DMS53 treated with DMSO at 0.1 percent for 48 hours (cell line): ENCODE measurements around the gene MAP4K1.
"Not testable (repeated sequence)": the region's sequence is repeated elsewhere in the genome, so short reads cannot be mapped to it uniquely, and the experiment has no call there.

Experiments
- DNase-seq: peaks from one replicate; lab custom pipeline; 2025; ENCODE audit not compliant: unreplicated experiment; lab: John Stamatoyannopoulos, UW

Gene MAP4K1

DNA sequence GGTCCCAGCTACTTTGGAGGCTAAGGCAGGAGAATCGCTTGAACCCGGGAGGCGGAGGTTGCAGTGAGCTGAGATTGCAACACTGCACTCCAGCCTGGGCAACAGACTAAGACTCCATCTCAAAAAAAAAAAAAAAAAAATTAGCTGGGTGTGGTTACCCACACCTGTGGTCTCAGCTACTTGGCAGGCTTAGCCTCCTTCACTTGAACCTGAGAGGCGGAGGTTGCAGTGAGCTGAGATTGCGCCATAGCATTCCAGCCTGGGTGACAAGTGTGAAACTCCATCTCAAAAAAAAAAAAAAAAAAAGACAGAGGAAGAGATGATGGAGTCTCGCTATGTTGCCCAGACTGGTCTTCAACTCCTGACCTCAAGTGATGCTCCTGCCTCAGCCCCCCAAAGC is 38.4 kb downstream of the MAP4K1 start:
- not testable (repeated sequence) for DNase-seq

DNA sequence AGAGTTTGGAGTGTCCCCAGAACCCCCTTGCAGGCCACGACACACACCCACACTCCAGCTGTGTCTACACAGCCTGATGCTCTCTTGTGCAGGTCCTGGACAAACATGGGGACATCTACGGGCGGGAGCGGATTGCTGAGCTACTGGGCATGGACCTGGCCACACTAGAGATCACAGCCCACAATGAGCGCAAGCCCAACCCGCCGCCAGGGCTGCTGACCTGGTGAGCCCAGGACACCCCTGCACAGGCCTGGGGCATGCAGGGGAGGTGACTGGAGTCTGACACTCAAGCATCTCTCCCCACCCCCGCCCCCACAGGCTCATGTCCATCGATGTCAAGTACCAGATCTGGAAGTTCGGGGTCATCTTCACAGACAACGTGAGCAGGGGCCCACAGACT is 39.9 kb downstream of the MAP4K1 start:
- DNase-seq = no peak

DNA sequence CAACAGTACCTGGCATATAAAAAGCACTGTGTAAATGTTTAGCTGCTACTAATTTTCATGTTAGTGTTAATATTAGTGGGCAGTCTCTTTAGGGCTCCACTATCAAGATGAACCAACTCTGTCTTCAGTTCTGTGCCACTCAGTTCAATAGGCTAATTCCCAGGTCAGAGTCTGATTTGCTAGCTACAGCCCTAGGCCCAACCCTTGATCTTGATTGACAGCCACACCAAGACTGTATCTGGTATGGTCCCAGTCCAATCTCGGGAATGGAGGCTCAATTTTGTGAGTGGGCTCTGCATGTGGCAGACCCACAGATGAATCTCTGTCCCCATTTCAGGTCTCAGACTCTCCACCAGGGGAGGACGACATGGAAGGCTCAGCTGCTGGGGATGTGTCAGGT is 46.1 kb downstream of the MAP4K1 start:
- no peak for DNase-seq

DNA sequence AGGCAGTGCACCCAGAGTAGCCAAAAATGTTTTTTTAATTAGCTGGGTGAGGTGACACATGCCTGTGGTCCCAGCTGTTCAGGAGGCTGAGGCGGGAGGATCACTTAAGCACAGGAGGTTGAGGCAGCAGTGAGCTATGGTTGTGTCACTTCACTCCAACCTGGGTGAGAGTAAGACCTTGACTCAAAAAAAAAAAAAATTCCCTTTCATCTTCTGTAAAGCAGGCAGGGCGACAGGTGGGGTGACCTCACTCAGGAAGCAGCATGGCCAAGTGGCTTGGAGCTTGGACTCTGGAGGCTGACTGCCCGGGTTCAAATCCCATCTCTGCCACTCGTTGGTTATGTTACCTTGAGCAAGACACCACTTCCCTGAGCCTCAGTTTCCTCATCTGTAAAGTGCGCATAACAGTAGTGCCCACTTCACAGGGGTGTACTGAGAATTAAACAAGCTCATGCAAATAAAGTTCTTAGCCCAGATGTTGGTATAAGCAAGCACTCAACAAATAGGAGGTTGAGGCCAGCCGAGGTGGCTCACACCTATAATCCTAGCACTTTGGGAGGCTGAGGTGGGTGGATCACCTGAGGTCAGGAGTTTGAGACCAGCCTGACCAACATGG is 48.3 kb downstream of the MAP4K1 start:
- no peak for DNase-seq

DNA sequence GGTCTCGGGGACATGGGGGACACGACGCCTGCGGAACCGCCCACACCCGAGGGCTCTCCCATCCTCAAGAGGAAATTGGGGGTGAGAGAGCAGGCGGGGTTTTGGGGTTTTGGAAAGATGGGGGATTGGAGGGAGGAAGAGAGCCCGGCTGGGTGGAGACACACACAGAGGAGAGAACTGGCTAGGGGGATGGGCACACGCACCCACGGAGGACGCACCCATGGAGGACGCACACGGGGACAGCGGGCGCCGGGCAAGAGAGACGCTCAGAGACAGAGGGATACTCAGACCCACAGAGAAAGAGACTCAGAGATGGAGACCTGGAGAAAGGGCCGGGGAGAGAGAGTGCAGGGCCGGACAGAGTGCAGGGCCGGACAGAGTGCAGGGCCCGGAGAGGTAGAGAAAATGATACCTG is 52.1 kb downstream of the MAP4K1 start:
- no peak for DNase-seq

DNA sequence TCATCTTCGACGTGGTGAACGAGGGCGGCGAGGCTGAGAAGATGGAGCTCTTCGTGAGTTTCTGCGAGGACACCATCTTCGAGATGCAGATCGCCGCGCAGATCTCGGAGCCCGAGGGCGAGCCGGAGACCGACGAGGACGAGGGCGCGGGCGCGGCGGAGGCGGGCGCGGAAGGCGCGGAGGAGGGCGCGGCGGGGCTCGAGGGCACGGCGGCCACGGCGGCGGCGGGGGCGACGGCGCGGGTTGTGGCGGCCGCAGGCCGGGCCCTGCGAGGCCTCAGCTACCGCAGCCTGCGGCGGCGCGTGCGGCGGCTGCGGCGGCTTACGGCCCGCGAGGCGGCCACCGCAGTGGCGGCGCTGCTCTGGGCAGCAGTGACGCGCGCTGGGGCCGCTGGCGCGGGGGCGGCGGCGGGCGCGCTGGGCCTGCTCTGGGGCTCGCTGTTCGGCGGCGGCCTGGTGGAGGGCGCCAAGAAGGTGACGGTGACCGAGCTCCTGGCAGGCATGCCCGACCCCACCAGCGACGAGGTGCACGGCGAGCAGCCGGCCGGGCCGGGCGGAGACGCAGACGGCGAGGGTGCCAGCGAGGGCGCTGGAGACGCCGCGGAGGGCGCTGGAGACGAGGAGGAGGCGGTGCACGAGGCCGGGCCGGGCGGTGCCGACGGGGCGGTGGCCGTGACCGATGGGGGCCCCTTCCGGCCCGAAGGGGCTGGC is 52.6 kb downstream of the MAP4K1 start:
- DNase-seq = no peak

DNA sequence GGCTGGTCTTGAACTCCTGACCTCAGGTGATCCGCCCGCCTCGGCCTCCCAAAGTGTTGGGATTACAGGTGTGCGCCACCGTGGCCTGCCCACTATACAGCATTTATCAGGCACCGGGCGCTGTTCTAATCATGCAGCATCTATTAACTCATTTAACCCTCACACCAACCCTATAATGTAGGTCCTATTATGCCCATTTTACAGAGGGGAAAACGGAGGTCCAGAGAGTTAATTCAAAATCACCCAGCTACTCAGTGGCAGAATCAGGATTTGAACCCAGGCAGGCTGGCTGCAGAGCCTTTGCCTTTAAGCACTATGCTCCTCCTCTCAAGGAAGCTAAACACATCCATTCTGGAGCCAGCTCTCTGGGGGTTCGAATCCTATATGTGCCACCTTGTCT is 54.3 kb downstream of the MAP4K1 start:
- DNase-seq = no peak

DNA sequence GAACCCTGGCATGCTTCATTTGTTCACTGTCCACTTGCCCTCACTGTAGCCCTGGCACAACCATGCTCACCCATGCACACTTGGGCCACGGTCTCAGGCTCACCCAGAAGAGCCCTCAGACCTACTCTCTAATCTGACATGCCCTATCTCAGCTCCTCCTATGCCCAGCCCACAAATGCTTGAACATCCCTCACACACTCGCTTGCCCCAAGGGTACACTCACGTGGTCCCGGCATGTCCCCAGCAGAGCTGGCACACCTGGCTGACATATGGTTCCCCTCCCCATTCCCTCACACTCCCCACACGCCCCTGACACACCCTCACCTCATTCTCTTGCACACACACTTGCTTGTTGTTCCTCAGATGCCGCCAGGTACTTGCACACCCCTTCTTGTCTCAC is 55.7 kb downstream of the MAP4K1 start:
- no peak for DNase-seq

DNA sequence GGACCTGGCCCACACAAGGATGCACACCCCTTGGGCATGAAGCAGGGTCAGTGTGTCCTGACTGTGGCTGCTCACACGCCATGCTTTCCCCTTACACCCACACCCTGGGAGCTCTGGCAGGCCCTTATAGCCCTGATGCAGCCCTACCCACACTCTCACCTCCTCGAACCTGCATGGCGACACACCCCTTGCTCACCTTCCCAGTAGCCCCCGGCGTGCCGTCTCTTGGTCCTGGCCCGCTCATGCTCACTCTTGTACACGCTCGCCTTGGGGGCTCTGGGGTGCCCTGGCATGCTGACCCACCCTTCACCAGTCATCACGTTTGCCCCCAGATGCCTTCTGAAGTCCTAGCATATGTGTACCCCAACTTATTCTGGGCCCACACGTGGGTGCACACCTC is 56.1 kb downstream of the MAP4K1 start:
- DNase-seq = no peak

DNA sequence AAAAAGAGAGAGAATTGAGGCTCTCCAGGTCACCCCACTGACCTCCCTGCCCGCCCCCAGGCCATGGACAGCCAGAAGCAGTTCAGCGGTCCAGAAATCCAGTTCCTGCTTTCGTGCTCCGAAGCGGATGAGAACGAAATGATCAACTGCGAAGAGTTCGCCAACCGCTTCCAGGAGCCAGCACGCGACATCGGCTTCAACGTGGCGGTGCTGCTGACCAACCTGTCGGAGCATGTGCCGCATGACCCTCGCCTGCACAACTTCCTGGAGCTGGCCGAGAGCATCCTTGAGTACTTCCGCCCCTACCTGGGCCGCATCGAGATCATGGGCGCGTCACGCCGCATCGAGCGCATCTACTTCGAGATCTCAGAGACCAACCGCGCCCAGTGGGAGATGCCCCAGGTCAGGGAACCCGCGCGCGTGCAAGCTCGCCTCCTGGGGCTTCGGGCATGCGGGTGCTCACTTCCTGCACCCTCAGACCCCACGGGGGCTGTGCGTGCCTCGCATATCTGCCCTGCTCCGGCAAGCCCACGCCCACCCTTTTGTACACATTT is 56.6 kb downstream of the MAP4K1 start:
- no peak for DNase-seq

DNA sequence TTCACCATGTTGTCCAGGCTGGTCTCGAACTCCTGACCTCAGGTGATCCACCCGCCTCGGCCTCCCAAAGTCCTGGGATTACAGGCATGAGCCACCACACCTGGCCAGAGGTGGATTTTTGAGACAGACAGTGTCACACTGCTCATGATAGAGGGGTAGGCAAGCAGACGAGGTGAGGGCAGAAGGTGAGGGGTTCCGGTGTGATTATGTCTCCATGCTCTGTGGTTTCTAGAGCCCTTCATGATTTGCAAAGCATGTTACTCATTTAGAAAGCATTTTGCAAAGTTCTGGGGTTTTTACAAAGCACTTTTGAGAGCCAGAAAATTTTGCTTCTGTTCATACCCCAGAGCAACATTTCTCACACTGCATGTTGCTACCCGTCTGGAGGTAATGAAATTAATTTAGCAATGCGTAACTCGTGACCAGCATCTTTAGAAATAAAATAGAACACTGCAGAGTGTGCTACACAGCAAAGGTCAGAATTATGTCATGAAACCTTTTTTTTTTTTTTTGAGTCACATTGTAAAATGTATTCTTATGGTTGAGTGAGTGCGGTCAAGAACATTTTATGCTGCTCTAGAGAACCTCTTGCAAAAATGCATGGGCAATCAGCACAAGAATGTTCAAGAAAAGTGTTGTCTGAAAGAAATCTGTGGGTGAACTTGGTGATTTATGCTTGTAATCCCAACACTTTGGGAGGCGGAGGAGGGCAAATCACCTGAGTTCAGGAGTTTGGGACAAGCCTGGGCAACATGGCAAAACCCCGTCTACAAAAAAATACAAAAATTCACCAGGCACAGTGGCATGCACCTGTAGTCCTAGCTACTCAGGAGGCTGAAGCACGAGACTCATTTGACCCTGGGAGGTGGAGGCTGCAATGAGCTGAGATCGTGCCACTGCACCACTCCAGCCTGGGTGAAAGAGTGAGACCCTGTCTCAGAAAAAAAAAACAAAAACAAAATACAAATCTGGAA is 58.0 kb downstream of the MAP4K1 start:
- DNase-seq = no peak

DNA sequence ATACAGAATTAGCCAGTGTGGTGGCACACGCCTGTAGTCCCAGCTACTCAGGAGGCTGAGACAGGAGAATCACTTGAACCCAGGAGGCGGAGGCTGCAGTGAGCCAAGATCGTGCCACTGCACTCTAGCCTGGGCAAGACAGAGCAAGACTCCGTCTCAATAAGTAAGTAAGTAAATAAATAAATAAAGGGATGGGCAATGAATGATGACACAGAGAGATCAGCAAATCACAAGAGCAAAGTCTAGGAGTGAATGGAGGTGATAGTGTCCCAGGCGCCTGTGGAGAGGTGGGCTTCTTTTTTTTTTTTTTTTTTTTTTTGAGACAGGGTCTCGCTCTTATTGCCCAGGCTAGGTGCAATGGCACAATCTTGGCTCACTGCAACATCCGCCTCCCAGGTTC is 58.8 kb downstream of the MAP4K1 start:
- not testable (repeated sequence) for DNase-seq

DNA sequence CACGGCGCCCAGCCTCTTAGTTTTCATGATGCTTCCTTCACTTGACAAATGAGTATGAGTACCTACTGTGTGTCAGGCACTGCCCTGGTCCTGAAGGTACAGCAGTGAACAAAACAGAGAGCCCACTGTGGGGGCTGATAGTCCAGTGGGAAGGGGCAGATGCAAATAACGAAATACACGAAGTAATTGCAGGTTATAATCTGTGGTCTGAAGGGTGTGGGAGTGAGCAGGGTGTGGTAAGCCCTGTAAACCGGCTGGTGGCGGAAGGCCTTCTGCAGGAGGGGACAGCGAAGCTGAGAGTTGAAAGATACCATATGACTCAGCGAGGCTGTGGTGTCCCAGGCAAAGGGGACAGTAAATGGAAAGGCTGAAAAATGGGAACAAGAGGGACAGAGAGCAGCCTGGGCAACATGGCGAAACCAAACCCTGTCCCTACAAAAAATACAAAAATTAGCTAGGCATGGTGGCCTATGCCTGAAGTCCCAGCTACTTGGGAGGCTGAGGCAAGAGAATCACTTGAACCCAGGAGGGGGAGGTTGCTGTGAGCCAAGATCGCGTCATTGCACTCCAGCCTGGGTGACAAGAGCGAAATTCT is 60.5 kb downstream of the MAP4K1 start:
- DNase-seq = no peak

DNA sequence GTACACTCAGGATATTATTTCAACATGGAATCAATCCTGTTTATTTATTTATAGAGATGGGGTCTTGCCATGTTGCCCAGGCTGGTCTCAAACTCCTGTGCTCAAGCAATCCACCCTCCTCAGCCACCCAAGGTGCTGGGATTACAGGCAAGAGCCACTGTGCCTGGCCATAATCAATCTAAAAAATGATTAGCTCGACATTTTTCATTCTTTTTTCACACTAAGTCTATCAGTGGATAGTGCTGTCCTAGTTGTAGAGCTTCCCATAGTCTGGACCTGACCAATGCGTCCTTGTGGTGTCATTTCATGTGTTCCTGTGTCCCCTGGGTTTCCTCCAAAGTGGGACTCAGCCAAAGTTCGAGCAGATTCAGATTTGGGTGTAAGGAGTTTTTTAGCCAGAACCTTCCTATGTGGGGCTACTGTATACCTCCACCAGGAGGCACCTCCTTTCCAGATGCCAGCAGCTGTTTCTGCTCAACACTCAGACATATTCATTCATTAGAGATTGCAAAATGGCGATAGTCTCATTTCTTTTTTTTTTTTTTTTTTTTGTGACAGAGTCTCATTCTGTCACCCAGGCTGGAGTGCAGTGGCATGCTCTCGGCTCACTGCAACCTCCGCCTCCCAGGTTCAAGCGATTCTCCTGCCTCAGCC is 61.1 kb downstream of the MAP4K1 start:
- DNase-seq = no peak

DNA sequence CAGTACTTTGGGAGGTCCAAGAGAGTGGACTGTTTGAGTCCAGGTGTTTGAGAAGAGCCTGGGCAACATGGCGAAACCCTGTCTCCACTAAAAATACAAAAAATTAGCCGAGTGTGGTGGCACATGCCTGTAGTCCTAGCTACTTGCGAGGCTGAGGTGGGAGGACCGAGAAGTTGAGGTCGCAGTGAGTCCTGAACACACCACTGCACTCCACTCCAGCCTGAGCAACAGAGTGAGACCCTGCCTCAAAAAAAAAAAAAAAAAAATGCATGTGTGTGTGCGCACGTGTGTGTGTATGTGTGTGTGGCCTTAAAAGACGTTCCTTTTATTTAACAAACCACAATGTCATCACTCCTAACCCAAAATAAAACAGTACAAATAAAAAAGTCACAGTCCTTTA is 62.6 kb downstream of the MAP4K1 start:
- no peak for DNase-seq

DNA sequence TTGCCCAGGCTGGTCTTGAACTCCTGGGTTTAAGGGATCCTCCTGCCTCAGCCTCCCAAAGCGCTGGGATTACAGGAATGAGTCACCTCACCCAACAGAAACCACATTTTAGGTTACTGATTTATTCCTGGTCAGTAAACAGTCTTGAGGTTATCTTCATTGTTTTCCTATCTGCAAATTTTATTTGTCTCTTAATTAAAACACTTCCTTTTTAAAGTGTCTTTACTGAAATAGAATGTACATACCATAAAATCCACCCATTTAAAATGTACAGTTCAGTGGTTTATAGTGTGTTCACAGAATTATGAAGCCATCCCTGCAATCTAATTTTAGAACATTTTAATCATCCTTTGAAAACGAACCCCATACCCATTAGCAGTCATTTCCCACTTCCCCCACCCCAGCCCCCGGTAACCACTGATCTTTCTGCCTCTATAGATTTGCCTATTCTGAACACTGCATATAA is 63.0 kb downstream of the MAP4K1 start:
- DNase-seq = no peak

DNA sequence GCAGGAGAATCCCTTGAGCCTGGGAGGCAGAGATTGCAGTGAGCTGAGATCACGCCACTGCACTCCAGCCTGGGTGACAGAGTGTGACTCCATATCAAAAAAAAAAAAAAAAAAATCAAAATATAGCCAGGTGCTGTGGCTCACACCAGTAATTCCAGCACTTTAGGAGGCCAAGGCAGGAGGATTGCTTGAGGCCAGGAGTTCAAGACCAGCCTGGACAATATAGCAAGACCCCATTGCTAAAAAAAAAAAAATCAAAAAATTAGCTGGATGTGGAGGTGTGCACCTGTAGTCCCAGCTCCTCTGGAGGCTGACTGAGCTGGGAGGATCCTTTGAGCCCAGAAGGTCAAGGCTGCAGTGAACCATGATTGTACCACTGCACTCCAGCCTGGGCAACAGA is 64.5 kb downstream of the MAP4K1 start:
- not testable (repeated sequence) for DNase-seq

DNA sequence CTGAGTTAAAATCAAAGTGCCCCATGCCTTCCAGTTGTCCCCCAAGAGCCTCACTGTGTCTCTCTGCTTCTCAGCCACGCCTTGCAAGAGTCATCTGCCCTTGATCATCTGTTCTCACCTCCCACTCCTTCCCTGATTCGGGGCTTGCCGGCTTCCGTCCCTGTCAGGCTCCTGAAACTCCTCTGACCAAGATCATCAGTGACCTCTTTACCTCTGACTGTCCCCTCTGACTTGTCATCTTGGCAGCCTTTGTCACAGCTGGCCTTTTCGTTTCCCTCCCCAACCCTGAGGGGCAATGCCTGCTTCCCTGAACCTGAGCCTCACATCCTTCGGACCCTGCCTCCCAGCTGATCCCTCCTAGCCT is 66.3 kb downstream of the MAP4K1 start:
- no peak for DNase-seq

DNA sequence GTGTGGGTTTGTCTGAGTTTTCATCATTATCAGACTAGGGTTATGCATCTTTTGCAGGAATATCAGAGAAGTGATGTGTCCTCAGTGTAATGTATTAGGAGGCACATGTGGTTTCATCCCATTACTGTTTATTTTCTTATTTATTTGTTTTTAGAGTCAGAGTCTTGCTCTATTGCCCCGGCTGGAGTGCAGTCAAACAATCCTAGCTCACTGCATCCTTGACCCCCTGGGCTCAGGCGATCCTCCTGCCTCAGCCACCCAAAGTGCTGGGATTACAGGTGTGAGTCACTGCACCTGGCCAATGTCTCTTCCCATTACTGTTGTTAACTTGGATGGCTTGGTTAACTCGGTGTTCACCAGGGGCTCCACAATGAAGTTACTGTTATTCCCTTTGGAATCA is 67.4 kb downstream of the MAP4K1 start:
- no peak for DNase-seq

DNA sequence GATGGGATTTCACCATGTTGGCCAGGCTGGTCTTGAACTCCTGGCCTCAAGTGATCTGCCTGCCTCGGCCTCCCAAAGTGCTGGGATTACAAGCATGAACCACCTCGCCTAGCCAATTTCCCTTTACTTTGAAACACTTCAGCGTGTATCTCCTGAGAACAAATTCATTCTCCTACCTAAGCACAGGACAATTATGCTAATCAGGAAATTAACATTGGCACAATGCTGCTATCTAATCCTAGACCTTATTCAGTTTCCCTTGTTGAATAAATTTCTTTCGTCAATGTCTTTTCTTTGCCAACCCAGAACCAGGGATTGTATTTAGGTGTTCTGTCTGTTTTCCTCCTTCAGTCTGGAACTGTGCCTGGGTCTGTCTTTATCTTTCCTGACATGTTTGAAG is 67.8 kb downstream of the MAP4K1 start:
- DNase-seq = no peak

DNA sequence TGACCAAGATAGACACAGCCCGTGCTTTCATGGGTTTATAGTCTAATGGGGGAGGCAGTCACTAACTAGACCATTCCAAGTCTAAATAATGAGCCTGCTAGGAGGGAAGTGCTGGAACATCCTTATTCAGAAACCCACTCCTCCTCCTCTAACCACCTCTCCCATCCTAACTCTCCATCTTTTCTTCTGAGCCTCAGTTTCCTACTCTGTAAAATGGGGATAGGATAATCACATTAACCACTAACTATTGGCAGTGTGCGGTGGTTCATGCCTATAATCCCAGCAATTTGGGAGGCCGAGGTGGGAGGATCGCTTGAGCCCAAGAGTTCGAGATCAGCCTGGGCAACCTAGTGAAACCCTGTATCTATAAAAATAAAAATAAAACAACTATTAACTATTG is 68.7 kb downstream of the MAP4K1 start:
- DNase-seq = no peak
